Sigmoid colon (tissue), 7 donors: ENCODE data around the gene UBE2E2. TPM values are rescaled to one million over a fixed set of nuclear protein-coding genes. Genes with fewer than 3 reads are reported as not detected.

Experiments used
- DNase-seq: peaks from one replicate; pipeline ENCODE4 v3.0.0-alpha.2; 2019
- H3K27ac ChIP-seq, 4 donors: fragments of 200-600 bp; sonication (generic); one replicate each; pipeline ENCODE4 v1.5.1; 2016 to 2019; ENCODE audit warnings: mild to moderate bottlenecking in 1 of 4
- H3K27me3 ChIP-seq, 3 donors: fragments of 200-600 bp; sonication (generic); one replicate each; pipeline ENCODE4 v1.5.1; 2019; ENCODE audit warnings: mild to moderate bottlenecking in 1 of 3
- H3K36me3 ChIP-seq, 4 donors: fragments of 200-600 bp; sonication (generic); one replicate each; pipeline ENCODE4 v1.5.1; 2016 to 2019
- H3K4me1 ChIP-seq, 4 donors: fragments of 200-600 bp; sonication (generic); one replicate each; pipeline ENCODE4 v1.5.1; 2017 to 2019
- H3K4me3 ChIP-seq, 4 donors: fragments of 200-600 bp; sonication (generic); one replicate each; pipeline ENCODE4 v1.5.1; 2017 to 2019; ENCODE audit warnings: mild to moderate bottlenecking in 2 of 4, moderate library complexity in 1 of 4
- H3K9me3 ChIP-seq, 4 donors: fragments of 200-600 bp in 3 of 4; sonication (generic) in 3 of 4; one replicate each; pipeline versions ENCODE4 v1.5.1 to v1.6.1; 2013 to 2019
- EP300 ChIP-seq, 4 donors: sonication (generic); formaldehyde crosslinking; IDR thresholded peaks; one replicate each; pipeline ENCODE4 v1.6.1; 2017; ENCODE audit warnings: antibody characterized with exemption in 4 of 4
- POLR2A ChIP-seq, 2 donors: fragments of 450-650 bp; IDR thresholded peaks; one replicate each; pipeline ENCODE4 v1.6.1; 2016; ENCODE audit warnings: antibody characterized with exemption in 2 of 2, mild to moderate bottlenecking in 2 of 2, moderate library complexity in 2 of 2
- POLR2AphosphoS5 ChIP-seq, 4 donors: sonication (generic); formaldehyde crosslinking; IDR thresholded peaks; one replicate each; pipeline ENCODE4 v1.6.1; 2017; ENCODE audit warnings: antibody characterized with exemption in 4 of 4
- WGBS, 2 donors: extraction: QIAGEN DNeasy Blood & Tissue Kit; methylation state at CpG; one replicate each; pipeline ENCODE4 v1.1.7; 2013; 5-methylcytosine and 5-hydroxymethylcytosine counted together
- intact Hi-C: fragments of 100-400 bp; cut with DNase I; formaldehyde crosslinking; loops from one replicate; pipeline ENCODE4 v1.15.1; 2023
- polyA plus RNA-seq, 3 donors: library from polyadenylated mRNA; stranded (reverse); fragments of 200-250 nt; gene quantifications; one replicate each; pipeline ENCODE4 v1.2.3, GENCODE V29; 2013
- total RNA-seq, 4 donors: library from RNA; depleted of rRNA; stranded (reverse); fragments of >200 nt; gene quantifications; one replicate each; pipeline ENCODE4 v1.1.0, GENCODE V29; 2016
- TF ChIP-seq, protein P1 (sequence below), 4 experiments: fragments of 450-650 bp in 3 of 4; fragments of 200-600 bp in 1 of 4; IDR thresholded peaks; one replicate each; pipeline ENCODE4 v1.5.1; 2016 to 2019; ENCODE audit warnings: antibody characterized with exemption in 4 of 4, mild to moderate bottlenecking in 3 of 4, moderate library complexity in 2 of 4
- donor health status: healthy with polysubstance abuse.
- donor health status: Bipolar disorder and iron deficiency.
- donor health status: healthy.

Gene UBE2E2
- total and polyA plus RNA-seq, 7 donors: 3.7 to 135 (median 34.6) TPM

DNA sequence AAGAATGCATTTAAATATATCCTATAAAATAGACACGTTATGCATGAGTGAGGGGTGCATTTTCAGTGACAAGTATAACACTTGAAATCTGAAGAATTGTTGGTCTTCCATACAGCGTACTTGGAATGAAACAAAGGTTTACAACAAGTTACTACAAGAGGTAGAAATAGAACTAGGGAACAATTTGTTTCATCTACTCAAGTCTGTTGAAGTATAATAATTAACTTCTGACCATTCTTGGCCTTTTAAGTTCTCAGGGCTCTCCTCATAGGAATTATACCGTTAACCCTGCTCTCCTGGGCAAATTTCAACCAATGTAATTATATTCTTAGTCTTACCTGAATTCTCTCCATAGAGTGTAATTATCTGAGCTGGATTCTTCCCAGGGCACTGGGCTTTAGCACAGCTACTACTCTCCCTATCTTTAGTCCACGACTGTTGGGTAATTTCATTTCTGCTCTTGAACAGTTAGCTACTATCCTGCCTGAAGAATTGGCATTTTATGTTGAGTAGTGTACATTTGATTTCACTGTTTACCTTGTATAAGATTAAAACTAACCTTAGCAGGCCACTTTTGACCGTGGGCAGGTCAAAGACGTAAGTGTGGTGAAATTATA is 100.6 kb downstream of the UBE2E2 start:
- 72 to 84% methylated on average over 6 of the region's 6 CpGs for WGBS, 2 donors
- no peak overlapping the region for H3K4me3 ChIP-seq
- intact Hi-C loops: no loop called here
- H3K9me3 ChIP-seq: no peaks in the 10 kb centered on the region
- no peaks in the 10 kb centered on the region for H3K36me3 ChIP-seq
- DNase-seq: no peak
- H3K4me1 ChIP-seq: peaks cover 0 to 33% (median 29%) of the 10 kb centered on the region in 4 donors
- no peak for TF ChIP-seq EP300 (IDR thresholded peaks at IDR 0.05)
- TF ChIP-seq POLR2A (IDR thresholded peaks at IDR 0.05): no peak
- TF ChIP-seq, protein P1, sequence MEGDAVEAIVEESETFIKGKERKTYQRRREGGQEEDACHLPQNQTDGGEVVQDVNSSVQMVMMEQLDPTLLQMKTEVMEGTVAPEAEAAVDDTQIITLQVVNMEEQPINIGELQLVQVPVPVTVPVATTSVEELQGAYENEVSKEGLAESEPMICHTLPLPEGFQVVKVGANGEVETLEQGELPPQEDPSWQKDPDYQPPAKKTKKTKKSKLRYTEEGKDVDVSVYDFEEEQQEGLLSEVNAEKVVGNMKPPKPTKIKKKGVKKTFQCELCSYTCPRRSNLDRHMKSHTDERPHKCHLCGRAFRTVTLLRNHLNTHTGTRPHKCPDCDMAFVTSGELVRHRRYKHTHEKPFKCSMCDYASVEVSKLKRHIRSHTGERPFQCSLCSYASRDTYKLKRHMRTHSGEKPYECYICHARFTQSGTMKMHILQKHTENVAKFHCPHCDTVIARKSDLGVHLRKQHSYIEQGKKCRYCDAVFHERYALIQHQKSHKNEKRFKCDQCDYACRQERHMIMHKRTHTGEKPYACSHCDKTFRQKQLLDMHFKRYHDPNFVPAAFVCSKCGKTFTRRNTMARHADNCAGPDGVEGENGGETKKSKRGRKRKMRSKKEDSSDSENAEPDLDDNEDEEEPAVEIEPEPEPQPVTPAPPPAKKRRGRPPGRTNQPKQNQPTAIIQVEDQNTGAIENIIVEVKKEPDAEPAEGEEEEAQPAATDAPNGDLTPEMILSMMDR (IDR thresholded peaks at IDR 0.05): no peak
- TF ChIP-seq POLR2AphosphoS5 (IDR thresholded peaks at IDR 0.05): no peak
- H3K27ac ChIP-seq: no peak overlapping the region
- no peaks in the 10 kb centered on the region for H3K27me3 ChIP-seq

DNA sequence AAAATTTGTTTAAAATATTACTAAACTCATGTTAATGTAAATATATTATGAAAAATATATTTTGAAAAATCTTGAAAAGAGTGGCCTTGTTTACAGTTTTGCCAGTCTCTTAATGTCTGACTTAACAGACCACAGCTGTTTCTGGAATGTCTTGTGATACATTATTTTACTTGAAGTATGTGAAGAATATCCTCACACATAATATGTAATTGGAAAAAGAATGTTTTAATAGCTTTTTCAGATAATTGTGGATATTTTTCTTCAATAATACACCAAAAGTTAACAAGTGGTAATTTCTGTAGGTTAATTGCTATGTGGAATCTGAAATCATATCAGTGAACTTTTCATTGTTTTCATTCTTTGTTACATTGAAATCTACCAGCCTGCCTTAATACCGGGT is 101.3 kb downstream of the UBE2E2 start:
- no peak for DNase-seq
- Histone ChIP-seq H3K4me1 (peaks cover 0 to 33% (median 29%) of the 10 kb centered on the region in 4 donors), H3K27me3 (no peaks in the 10 kb centered on the region), H3K4me3 (no peak overlapping the region), H3K36me3 (no peaks in the 10 kb centered on the region), H3K9me3 (no peaks in the 10 kb centered on the region), H3K27ac (no peak overlapping the region)
- TF ChIP-seq POLR2A (IDR thresholded peaks at IDR 0.05) (no peak), POLR2AphosphoS5 (IDR thresholded peaks at IDR 0.05) (no peak), EP300 (IDR thresholded peaks at IDR 0.05) (no peak)
- TF ChIP-seq, protein P1 (IDR thresholded peaks at IDR 0.05): no peak
- intact Hi-C loops: no loop called here
- WGBS, 2 donors: 86% methylated on average over 1 of the region's 1 CpG

DNA sequence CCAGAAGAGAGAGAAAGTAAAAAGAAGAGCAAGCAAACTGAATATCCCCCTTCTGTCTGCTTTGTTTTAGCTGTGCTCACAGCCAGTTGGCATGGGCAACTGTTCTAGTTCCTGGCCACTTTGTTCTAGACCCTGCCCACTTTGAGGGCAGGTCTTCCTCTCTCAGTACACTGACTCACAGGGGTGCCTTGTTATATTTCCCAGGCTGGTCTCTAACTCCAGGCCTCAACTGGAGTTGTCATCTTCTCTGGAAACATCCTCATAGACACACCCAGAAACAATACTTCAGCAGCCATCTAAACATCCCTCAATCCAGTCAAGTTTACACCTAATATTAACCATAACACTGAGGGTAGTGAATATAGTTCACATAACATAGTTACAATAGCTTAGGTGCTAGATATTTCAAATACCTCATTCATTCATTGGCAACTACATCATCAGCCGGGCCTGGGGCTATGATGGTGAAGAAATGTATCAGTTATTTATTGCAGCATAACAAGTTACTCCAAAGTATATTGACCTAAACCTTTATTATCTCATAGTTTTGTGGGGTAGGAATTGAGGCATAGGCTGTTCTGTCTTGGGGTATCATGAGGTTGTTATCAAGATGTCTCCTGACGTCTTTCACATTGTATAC is 106.0 kb downstream of the UBE2E2 start:
- H3K4me3 ChIP-seq: no peak overlapping the region

GRCh38 chr3:23312866-23313265 is 109.7 kb downstream of the UBE2E2 start:
- Histone ChIP-seq H3K4me3 (no peak overlapping the region), H3K36me3 (no peaks in the 10 kb centered on the region), H3K9me3 (no peaks in the 10 kb centered on the region), H3K27me3 (no peaks in the 10 kb centered on the region), H3K27ac (no peak overlapping the region), H3K4me1 (peaks cover 0 to 7% (median 0%) of the 10 kb centered on the region in 4 donors)
- no peak for TF ChIP-seq POLR2AphosphoS5 (IDR thresholded peaks at IDR 0.05)
- no peak for TF ChIP-seq EP300 (IDR thresholded peaks at IDR 0.05)
- TF ChIP-seq, protein P1 (IDR thresholded peaks at IDR 0.05): no peak
- TF ChIP-seq POLR2A (IDR thresholded peaks at IDR 0.05): no peak
- intact Hi-C loops: no loop called here
- WGBS, 2 donors: 69 to 84% methylated on average over 3 of the region's 3 CpGs
- no peak for DNase-seq

More for the DNA sequence above, 106.0 kb downstream of the UBE2E2 start:
- Histone ChIP-seq H3K27ac (no peak overlapping the region), H3K9me3 (no peaks in the 10 kb centered on the region), H3K27me3 (no peaks in the 10 kb centered on the region), H3K4me1 (peaks cover 0 to 22% (median 17%) of the 10 kb centered on the region in 4 donors), H3K36me3 (no peaks in the 10 kb centered on the region)
- TF ChIP-seq, protein P1 (IDR thresholded peaks at IDR 0.05): no peak
- TF ChIP-seq POLR2AphosphoS5 (IDR thresholded peaks at IDR 0.05) (no peak), EP300 (IDR thresholded peaks at IDR 0.05) (no peak), POLR2A (IDR thresholded peaks at IDR 0.05) (no peak)
- WGBS, 2 donors: 90 to 95% methylated on average over 2 of the region's 2 CpGs
- DNase-seq: no peak
- intact Hi-C loops: no loop called here
